DOHH2 (cell line): ENCODE measurements around the gene TUT1.

ENCODE experiments used
- EZH2phosphoT487 ChIP-seq: fragments of 200-600 bp; sonication (generic); IDR thresholded peaks from 2 replicates; pipeline ENCODE4 v1.6.1; 2017; ENCODE audit warnings: borderline replicate concordance, mild to moderate bottlenecking, antibody characterized with exemption, low read length, moderate library complexity, mixed read lengths
- TF ChIP-seq, protein P1 (sequence below): fragments of 200-600 bp; sonication (generic); IDR thresholded peaks from one replicate; pipeline ENCODE4 v1.5.1; 2014; ENCODE audit warnings: antibody characterized with exemption, mild to moderate bottlenecking, low read depth, low read length; ENCODE audit not compliant: poor library complexity, severe bottlenecking

DNA sequence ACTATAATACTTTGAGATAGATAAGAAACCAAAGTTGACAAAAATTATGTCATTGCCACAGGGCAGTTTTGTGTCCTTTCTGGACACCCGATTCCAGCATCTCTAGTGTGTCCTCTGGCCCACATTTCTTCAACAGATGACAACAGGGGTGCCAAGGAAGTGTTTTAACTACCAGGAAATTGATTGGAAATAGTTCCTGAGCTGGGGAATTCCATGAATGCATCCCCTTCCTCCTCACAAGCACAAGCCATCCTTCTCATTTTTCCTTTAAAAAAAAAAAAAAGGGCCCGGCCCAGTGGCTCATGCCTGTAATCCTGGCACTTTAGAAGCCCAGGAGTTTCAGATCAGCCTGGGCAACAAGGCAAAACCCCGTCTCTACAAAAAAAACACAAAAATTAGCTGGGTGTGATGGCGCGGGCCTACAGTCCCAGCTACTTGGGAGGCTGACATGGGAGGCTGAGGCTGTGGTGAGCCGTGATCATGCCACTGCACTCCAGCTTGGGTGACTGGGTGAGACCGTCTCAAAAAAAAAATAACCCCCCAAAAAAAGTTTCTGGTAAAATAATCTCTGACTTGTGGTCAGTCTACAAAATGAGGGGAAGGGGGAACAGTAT lies 31.3 kb upstream of the TUT1 start:
- TF ChIP-seq, protein P1, sequence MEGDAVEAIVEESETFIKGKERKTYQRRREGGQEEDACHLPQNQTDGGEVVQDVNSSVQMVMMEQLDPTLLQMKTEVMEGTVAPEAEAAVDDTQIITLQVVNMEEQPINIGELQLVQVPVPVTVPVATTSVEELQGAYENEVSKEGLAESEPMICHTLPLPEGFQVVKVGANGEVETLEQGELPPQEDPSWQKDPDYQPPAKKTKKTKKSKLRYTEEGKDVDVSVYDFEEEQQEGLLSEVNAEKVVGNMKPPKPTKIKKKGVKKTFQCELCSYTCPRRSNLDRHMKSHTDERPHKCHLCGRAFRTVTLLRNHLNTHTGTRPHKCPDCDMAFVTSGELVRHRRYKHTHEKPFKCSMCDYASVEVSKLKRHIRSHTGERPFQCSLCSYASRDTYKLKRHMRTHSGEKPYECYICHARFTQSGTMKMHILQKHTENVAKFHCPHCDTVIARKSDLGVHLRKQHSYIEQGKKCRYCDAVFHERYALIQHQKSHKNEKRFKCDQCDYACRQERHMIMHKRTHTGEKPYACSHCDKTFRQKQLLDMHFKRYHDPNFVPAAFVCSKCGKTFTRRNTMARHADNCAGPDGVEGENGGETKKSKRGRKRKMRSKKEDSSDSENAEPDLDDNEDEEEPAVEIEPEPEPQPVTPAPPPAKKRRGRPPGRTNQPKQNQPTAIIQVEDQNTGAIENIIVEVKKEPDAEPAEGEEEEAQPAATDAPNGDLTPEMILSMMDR, result no peak
- no peak for TF ChIP-seq EZH2phosphoT487
